GM23338 (cell line): ENCODE data around the gene LMF1.

Experiments
- CTCF ChIP-seq, 2 experiments: fragments of 200-600 bp in 1 of 2; sonication (generic) in 1 of 2; conservative IDR thresholded peaks; 2 replicates each; pipeline versions ENCODE4 v1.5.1 to v1.6.1; 2016 to 2017; ENCODE audit warnings: antibody characterized with exemption in 2 of 2, low read depth in 2 of 2, mild to moderate bottlenecking in 2 of 2, moderate library complexity in 1 of 2
- ETS1 ChIP-seq: IDR thresholded peaks from 2 replicates; pipeline ENCODE4 v1.6.1; 2016; ENCODE audit warnings: antibody characterized with exemption
- EZH2phosphoT487 ChIP-seq: fragments of 200-600 bp; sonication (generic); IDR thresholded peaks from one replicate; pipeline ENCODE4 v1.8.1; 2018; ENCODE audit warnings: antibody characterized with exemption; ENCODE audit not compliant: unreplicated experiment
- POLR2AphosphoS5 ChIP-seq: IDR thresholded peaks from 2 replicates; pipeline ENCODE4 v1.6.1; 2016; ENCODE audit warnings: antibody characterized with exemption, low read depth
- REST ChIP-seq: IDR thresholded peaks from one replicate; pipeline ENCODE4 v1.6.1; 2018; ENCODE audit warnings: antibody characterized with exemption; ENCODE audit not compliant: unreplicated experiment
- ZNF462 ChIP-seq: fragments of 250-450 bp; sonication (Bioruptor Pico); IDR thresholded peaks from 2 replicates; pipeline ENCODE4 v1.5.0; 2020; ENCODE audit warnings: mild to moderate bottlenecking, moderate library complexity

GRCh38 chr16:900211-900610 is 70.6 kb downstream of the LMF1 start:
- TF ChIP-seq CTCF (conservative IDR thresholded peaks at IDR 0.05; ENCODE audit: low read depth in 2 of 2): no peak
- TF ChIP-seq ZNF462 (CRISPR knock-in tag): no peak
- no peak for TF ChIP-seq POLR2AphosphoS5
- TF ChIP-seq EZH2phosphoT487: no peak
- no peak for TF ChIP-seq ETS1
- TF ChIP-seq REST: no peak
